Colonic mucosa (tissue), 4 donors: ENCODE data around the gene MT2A. TPM values are rescaled to one million over a fixed set of nuclear protein-coding genes. Genes with fewer than 3 reads are reported as not detected.
A peak's percentile ranks its signal among the peaks of the same experiment; 100 is the strongest.

Source experiments
- DNase-seq: peaks from one replicate; pipeline ENCODE4 v3.0.0-alpha.2; 2020
- H3K27ac ChIP-seq: fragments of 200-600 bp; one replicate; pipeline ENCODE4 v1.8.0; 2021
- H3K27me3 ChIP-seq: fragments of 200-600 bp; one replicate; pipeline ENCODE4 v1.8.0; 2021
- H3K36me3 ChIP-seq: fragments of 200-600 bp; one replicate; pipeline ENCODE4 v1.8.0; 2021
- H3K4me1 ChIP-seq: fragments of 200-600 bp; one replicate; pipeline ENCODE4 v1.8.0; 2021; ENCODE audit warnings: mild to moderate bottlenecking
- H3K4me3 ChIP-seq: fragments of 200-600 bp; one replicate; pipeline ENCODE4 v1.8.0; 2021
- H3K9ac ChIP-seq, 2 donors: one replicate each; pipeline ENCODE4 v1.7.0; 2013; ENCODE audit warnings: control low read depth in 2 of 2, low read depth in 2 of 2, low read length in 2 of 2
- H3K9me3 ChIP-seq: fragments of 200-600 bp; one replicate; pipeline ENCODE4 v1.8.0; 2021
- intact Hi-C: fragments of 100-400 bp; cut with DNase I; formaldehyde crosslinking; loops from one replicate; pipeline ENCODE4 v1.14.1; 2022
- total RNA-seq, 2 donors: library from RNA; stranded (reverse); fragmentation: NEBNext Ultra II Directional in 1 of 2; extraction: Animal tissue kit (Norgen Biotek cat#: 25700) in 1 of 2; gene quantifications; one replicate each; pipeline ENCODE4 v1.2.1, GENCODE V29; 2021
- TF ChIP-seq, protein P1 (sequence below): fragments of 200-600 bp; IDR thresholded peaks from one replicate; pipeline ENCODE4 v1.8.0; 2022; ENCODE audit warnings: antibody characterized with exemption, mild to moderate bottlenecking
- donor health status: healthy.
- donor health status: DM: no; HTN: no; CAD: no.
- donor health status: DM: no; HTN: no; CAD: no.

The MT2A gene
- total RNA-seq, 2 donors from 2014 or later, result 239 to 320 TPM

- intact Hi-C loops, result no loop called here
- Histone ChIP-seq H3K9ac (no peak overlapping the region), H3K9me3 (no peaks in the 10 kb centered on the region), H3K4me3 (no peak overlapping the region), H3K4me1 (peaks cover 3% of the 10 kb centered on the region), H3K27ac (no peak overlapping the region), H3K36me3 (no peaks in the 10 kb centered on the region), H3K27me3 (no peaks in the 10 kb centered on the region)
- no peak for DNase-seq
- TF ChIP-seq, protein P1, sequence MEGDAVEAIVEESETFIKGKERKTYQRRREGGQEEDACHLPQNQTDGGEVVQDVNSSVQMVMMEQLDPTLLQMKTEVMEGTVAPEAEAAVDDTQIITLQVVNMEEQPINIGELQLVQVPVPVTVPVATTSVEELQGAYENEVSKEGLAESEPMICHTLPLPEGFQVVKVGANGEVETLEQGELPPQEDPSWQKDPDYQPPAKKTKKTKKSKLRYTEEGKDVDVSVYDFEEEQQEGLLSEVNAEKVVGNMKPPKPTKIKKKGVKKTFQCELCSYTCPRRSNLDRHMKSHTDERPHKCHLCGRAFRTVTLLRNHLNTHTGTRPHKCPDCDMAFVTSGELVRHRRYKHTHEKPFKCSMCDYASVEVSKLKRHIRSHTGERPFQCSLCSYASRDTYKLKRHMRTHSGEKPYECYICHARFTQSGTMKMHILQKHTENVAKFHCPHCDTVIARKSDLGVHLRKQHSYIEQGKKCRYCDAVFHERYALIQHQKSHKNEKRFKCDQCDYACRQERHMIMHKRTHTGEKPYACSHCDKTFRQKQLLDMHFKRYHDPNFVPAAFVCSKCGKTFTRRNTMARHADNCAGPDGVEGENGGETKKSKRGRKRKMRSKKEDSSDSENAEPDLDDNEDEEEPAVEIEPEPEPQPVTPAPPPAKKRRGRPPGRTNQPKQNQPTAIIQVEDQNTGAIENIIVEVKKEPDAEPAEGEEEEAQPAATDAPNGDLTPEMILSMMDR, result no peak
Measured at GRCh38 chr16:56623637-56624036, 15.3 kb downstream of the MT2A start.

DNA sequence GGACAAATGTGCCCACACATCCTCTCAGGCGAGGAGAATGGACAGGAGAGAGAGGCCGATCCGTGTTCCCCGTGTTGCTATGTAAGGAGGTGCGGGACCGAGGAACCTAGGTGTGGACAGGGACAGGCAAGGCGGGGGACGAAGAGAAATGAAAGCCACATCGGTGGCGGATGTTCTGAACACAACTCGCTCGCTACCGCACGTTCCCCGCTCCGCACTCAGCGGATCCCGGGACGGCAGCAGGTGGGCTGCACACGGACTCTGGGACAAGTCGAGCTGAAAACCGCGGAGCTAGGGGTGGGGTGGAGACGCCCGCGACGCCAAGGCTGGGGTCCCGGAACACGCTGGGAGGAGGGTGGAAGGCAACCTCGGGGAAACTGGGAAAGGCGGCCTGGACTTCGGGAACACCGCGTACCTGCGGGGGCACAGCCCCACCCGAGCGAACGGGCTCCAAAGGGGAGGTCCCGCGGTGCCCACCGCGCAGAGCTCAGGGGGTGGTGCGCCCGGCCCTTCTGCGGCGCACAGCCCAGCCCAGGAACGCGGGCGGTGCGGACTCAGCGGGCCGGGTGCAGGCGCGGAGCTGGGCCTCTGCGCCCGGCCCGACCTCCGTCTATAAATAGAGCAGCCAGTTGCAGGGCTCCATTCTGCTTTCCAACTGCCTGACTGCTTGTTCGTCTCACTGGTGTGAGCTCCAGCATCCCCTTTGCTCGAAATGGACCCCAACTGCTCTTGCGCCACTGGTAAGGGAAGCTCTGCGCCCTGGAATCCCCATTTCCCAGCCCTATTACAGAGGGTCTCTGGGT, 17.0 kb downstream of the MT2A start, which contains the start of gene MT1E:
MT1E (plus strand) TSS at position 642 of the 803 bp plus-strand sequence; CDS start at position 713, 71 bp downstream.
- Histone ChIP-seq H3K4me3 (peak within 1 kb of the TSS; percentile 79), H3K27ac (peak within 1 kb of the TSS; percentile 86), H3K9me3 (no peaks in the 10 kb centered on the region), H3K4me1 (peaks cover 3% of the 10 kb centered on the region), H3K27me3 (no peaks in the 10 kb centered on the region), H3K36me3 (no peaks in the 10 kb centered on the region), H3K9ac (peak within 1 kb of the TSS; percentile 89 to 100)
- intact Hi-C loops, result no loop called here
- TF ChIP-seq, protein P1, result no peak
- peak; percentile 76 for DNase-seq

DNA sequence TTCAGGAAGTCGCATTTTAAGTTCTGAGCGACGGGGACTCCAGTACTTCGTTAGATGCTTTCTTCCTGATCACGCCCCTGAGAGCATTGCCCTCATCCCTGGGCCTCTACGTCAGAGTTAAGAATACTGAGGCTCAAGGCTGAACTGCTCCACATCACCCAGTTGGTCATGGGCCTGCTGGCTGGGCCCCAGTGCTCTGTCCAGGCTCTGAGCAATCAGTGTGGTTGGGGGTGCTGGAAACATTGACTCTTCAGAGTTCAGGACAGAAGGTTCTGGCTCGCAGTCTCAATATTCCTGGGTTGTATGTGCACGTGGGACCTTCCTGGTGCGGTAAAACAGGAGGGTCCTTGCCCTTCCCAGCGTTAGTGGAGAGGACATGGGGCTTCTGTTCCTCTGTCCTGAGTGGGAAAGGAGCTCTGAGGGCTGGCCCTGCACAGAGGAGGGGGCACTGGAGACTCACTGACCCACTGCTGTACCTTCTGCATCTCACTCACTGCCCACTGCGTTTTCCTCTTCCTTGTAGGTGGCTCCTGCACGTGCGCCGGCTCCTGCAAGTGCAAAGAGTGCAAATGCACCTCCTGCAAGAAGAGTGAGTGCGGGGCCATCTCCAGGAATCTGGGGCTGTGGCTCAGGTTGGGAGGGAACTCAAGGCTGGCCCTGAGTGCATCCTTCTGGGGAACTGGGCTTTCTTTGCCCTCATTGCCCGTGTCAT, 17.7 kb downstream of the MT2A start:
- TF ChIP-seq, protein P1, result no peak
- Histone ChIP-seq H3K27ac (peak overlapping the region; percentile 86), H3K4me1 (peaks cover 3% of the 10 kb centered on the region), H3K9me3 (no peaks in the 10 kb centered on the region), H3K4me3 (peak overlapping the region; percentile 79), H3K9ac (peak overlapping the region; percentile 89 to 100), H3K27me3 (no peaks in the 10 kb centered on the region), H3K36me3 (no peaks in the 10 kb centered on the region)
- intact Hi-C loops, result no loop called here
- DNase-seq, result peak; percentile 66

DNA sequence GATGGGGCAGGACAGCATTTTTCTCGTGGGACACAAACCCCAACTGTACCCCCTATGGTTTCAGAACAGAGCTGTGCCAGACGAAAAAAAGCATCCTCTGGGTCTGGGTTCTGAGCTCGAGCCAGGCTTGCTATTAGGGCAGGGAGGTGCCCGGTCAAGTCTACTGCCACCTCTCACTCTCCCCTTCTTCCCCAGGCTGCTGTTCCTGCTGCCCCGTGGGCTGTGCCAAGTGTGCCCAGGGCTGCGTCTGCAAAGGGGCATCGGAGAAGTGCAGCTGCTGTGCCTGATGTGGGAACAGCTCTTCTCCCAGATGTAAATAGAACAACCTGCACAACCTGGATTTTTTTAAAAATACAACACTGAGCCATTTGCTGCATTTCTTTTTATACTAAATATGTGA, 18.3 kb downstream of the MT2A start:
- no peaks in the 10 kb centered on the region for H3K27me3 ChIP-seq
- no peaks in the 10 kb centered on the region for H3K9me3 ChIP-seq
- TF ChIP-seq, protein P1, result no peak
- peak overlapping the region; percentile 79 for H3K4me3 ChIP-seq
- peaks cover 3% of the 10 kb centered on the region for H3K4me1 ChIP-seq
- no peaks in the 10 kb centered on the region for H3K36me3 ChIP-seq
- no peak for DNase-seq
- intact Hi-C loops, result no loop called here
- peak overlapping the region in 1 of 2 donors; percentile 100 for H3K9ac ChIP-seq
- H3K27ac ChIP-seq, result peak overlapping the region; percentile 86

GRCh38 chr16:56628486-56629350, 20.3 kb downstream of the MT2A start:
- intact Hi-C loops, result no loop called here
- TF ChIP-seq, protein P1, result no peak
- no peaks in the 10 kb centered on the region for H3K27me3 ChIP-seq
- no peak overlapping the region for H3K27ac ChIP-seq
- H3K9ac ChIP-seq, result no peak overlapping the region
- no peak for DNase-seq
- no peak overlapping the region for H3K4me3 ChIP-seq
- no peaks in the 10 kb centered on the region for H3K9me3 ChIP-seq
- H3K4me1 ChIP-seq, result peaks cover 3% of the 10 kb centered on the region
- H3K36me3 ChIP-seq, result no peaks in the 10 kb centered on the region
